Common myeloid progenitor, CD34-positive (primary cell): Measurements from ENCODE around the gene RBMXL2. TPM values are rescaled to one million over a fixed set of nuclear protein-coding genes. Genes with fewer than 3 reads are reported as not detected.

Experiments
- CTCF ChIA-PET: fragments of 350-600 bp; sonication (Branson Sonifier 250); formaldehyde crosslinking; loops from one replicate; lab custom pipeline; 2021; ENCODE audit warnings: antibody characterized with exemption; lab: Charles Lee
- POLR2A ChIA-PET: fragments of 350-600 bp; sonication (Branson Sonifier 250); formaldehyde crosslinking; loops from one replicate; lab custom pipeline; 2021; ENCODE audit warnings: antibody characterized with exemption; lab: Charles Lee
- DNase-seq, 3 donors: peaks; one replicate each; pipeline versions ENCODE4 v3.0.0 to v3.0.0-alpha.2; 2013
- H3K27ac ChIP-seq, 2 experiments: 1 replicate in 1 of 2; 2 replicates in 1 of 2; pipeline ENCODE4 v1.7.0; 2013; ENCODE audit warnings: inconsistent platforms in 2 of 2, low read length in 2 of 2, mild to moderate bottlenecking in 2 of 2, low read depth in 1 of 2, moderate library complexity in 1 of 2; ENCODE audit not compliant: severe bottlenecking in 2 of 2, insufficient read depth in 1 of 2, poor library complexity in 1 of 2
- H3K27me3 ChIP-seq, 5 experiments: replicated peaks in 2 of 5; 1 replicate in 3 of 5; 2 replicates in 2 of 5; pipeline versions ENCODE4 v1.6.1 to v1.7.0; 2013; ENCODE audit warnings: low read length in 4 of 5, mild to moderate bottlenecking in 2 of 5, moderate library complexity in 2 of 5, inconsistent platforms in 1 of 5; ENCODE audit not compliant: insufficient read depth in 5 of 5, control insufficient read depth in 4 of 5
- H3K36me3 ChIP-seq, 4 experiments: 1 replicate in 2 of 4; 2 replicates in 2 of 4; pipeline versions ENCODE4 v1.6.1 to v1.7.0; 2013; ENCODE audit warnings: low read length in 3 of 4, control low read depth in 1 of 4, mild to moderate bottlenecking in 1 of 4; ENCODE audit not compliant: control insufficient read depth in 4 of 4, insufficient read depth in 4 of 4
- H3K4me1 ChIP-seq, 4 experiments: 1 replicate in 3 of 4; 2 replicates in 1 of 4; pipeline versions ENCODE4 v1.6.1 to v1.7.1; 2013; ENCODE audit warnings: low read length in 3 of 4, mild to moderate bottlenecking in 3 of 4, control low read depth in 1 of 4, inconsistent platforms in 1 of 4, moderate library complexity in 1 of 4; ENCODE audit not compliant: control insufficient read depth in 4 of 4, insufficient read depth in 4 of 4; ENCODE audit errors: control extremely low read depth in 1 of 4
- H3K4me3 ChIP-seq, 7 experiments: 1 replicate in 4 of 7; 2 replicates in 3 of 7; pipeline versions ENCODE4 v1.5.1 to v1.7.0; 2013; ENCODE audit warnings: mild to moderate bottlenecking in 7 of 7, low read length in 6 of 7, moderate library complexity in 6 of 7, inconsistent platforms in 2 of 7, low read depth in 2 of 7, control low read depth in 1 of 7; ENCODE audit not compliant: insufficient read depth in 4 of 7, control insufficient read depth in 1 of 7; ENCODE audit errors: extremely low read depth in 1 of 7
- H3K9me3 ChIP-seq, 5 experiments: 1 replicate in 4 of 5; 2 replicates in 1 of 5; pipeline versions ENCODE4 v1.6.1 to v1.7.1; 2013; ENCODE audit warnings: low read length in 4 of 5, mild to moderate bottlenecking in 2 of 5, inconsistent platforms in 1 of 5, low read depth in 1 of 5, moderate library complexity in 1 of 5; ENCODE audit not compliant: control insufficient read depth in 4 of 5, insufficient read depth in 2 of 5; ENCODE audit errors: control extremely low read depth in 1 of 5
- WGBS: methylation state at CpG from one replicate; pipeline ENCODE4 v1.1.5; 2013; ENCODE audit not compliant: insufficient coverage; 5-methylcytosine and 5-hydroxymethylcytosine counted together
- polyA plus RNA-seq: library from polyadenylated mRNA; unstranded; fragments of 120-200 nt; gene quantifications from one replicate; pipeline ENCODE4 v1.2.1, GENCODE V29; 2013

Gene RBMXL2
- not detected for polyA plus RNA-seq

- Histone ChIP-seq H3K9me3 (peaks cover 0 to 14% (median 0%) of the 10 kb centered on the region in 5 experiments), H3K4me3 (no peak within 1 kb of the TSS), H3K27ac (no peak within 1 kb of the TSS), H3K4me1 (no peaks in the 10 kb centered on the region), H3K36me3 (no peaks in the 10 kb centered on the region), H3K27me3 (peaks cover 0 to 42% (median 7%) of the 10 kb centered on the region in 5 experiments)
- POLR2A ChIA-PET, result no interaction called here
- WGBS, result 58% methylated on average over 41 of the region's 45 CpGs
- no peak for DNase-seq
- CTCF ChIA-PET, result no interaction called here
These were observed at the start of gene RBMXL2 for GRCh38 chr11:7088921-7089320. RBMXL2 (plus strand) TSS chr11:7088998; CDS start chr11:7089121, 123 bp downstream.

DNA sequence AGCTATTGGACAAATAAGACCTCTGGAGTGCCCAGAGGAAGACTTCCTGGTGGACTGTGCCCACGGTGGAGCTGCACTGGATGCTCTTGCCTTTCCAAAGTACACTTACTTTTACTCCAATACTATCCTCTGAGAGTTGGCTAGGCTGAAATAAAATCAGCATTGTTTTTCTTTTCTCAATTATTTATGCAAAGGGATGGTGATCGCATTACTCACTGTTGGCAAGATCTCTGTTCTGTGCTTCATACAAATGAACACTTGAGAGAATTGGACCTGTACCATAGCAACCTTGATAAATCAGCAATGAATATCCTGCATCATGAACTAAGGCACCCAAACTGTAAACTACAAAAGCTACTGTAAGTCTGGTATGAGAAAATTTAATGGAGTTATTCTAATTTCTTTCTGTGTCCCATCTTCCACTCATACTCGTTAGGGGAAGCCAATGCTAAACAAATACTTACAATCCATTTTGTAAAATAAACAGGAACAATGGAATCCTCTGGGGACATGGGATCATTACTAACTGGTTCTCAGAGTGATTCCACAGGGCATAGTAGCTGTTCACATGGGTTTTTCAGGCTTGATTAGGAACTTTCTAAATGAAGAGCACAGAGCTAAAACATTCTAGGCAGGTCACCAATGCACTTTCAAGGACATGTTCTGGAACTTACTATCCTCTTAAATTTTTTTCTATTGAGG is 42.2 kb upstream of the RBMXL2 start:
- Histone ChIP-seq H3K27me3 (no peaks in the 10 kb centered on the region), H3K4me3 (no peak overlapping the region), H3K4me1 (no peaks in the 10 kb centered on the region), H3K9me3 (no peaks in the 10 kb centered on the region), H3K36me3 (no peaks in the 10 kb centered on the region), H3K27ac (no peak overlapping the region)
- CTCF ChIA-PET, result interaction anchor here (0.6 to 1.0 kb wide), 2 partner anchors 10 to 51 kb away, joined by 3 read pairs; no protein-coding TSS in a partner anchor
- POLR2A ChIA-PET, result no interaction called here
- WGBS, result 100% methylated on average over 1 of the region's 3 CpGs
- no peak for DNase-seq

GRCh38 chr11:7050191-7050590 is 38.6 kb upstream of the RBMXL2 start:
- Histone ChIP-seq H3K27me3 (no peaks in the 10 kb centered on the region), H3K4me3 (no peak overlapping the region), H3K27ac (no peak overlapping the region), H3K9me3 (no peaks in the 10 kb centered on the region), H3K36me3 (no peaks in the 10 kb centered on the region), H3K4me1 (no peaks in the 10 kb centered on the region)
- no peak for DNase-seq
- WGBS, result 100% methylated on average over 1 of the region's 1 CpG
- CTCF ChIA-PET, result no interaction called here
- POLR2A ChIA-PET, result no interaction called here

DNA sequence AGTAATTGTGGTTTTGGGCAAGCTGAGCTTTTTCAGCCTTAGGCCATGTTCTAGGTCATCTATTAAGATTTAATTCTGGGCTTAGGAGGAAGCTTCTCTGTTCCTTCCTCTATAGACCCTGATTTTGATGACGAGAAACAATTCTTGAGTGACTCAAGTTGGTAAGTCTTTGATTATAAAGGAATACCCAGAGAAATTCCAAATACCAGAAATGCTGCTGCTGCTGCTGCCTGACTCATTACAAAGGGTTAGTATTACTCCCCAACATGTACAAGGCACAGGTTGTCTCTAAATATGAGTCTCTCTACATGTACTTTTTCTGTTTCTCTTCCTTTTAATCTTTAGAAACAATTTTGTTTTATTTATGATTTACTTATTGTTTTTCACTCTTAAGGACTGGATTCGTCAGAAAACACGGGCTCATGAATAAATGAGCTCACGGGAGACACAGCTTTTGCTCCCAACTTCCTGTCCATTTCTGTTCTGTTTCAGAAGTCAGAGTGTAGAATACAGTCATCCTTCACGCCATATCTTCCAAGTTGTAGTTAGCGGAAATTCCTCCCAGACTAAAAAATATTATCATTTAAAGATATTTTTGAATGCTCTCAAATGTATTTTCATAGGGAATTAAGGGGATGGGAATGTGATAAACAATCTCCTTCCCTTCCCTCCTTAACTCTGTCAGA is 31.8 kb upstream of the RBMXL2 start:
- Histone ChIP-seq H3K27me3 (no peaks in the 10 kb centered on the region), H3K27ac (no peak overlapping the region), H3K36me3 (no peaks in the 10 kb centered on the region), H3K9me3 (no peaks in the 10 kb centered on the region), H3K4me1 (no peaks in the 10 kb centered on the region), H3K4me3 (no peak overlapping the region)
- ChIA-PET CTCF (interaction anchor here (1.0 kb wide), 1 partner anchor 11 kb away, joined by 3 read pairs; no protein-coding TSS in a partner anchor), POLR2A (no interaction called here)
- no peak for DNase-seq
- WGBS, result 100% methylated on average over 2 of the region's 6 CpGs

DNA sequence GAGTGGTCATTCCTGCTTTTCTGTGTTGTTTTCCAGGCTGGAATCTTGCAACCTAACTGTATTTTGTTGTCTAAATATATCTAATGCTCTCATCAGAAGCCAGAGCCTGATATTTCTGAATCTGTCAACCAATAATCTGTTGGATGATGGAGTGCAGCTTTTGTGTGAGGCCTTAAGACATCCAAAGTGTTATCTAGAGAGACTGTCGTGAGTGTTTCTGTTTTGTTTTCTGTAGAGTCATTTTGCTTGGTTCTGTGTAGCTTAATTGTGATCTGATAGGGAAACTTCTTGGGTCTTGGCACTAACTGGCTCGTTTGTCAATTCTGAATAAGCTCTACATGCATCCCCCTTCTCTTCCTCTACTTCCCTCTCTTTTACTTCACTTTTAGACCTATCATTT is 31.2 kb upstream of the RBMXL2 start:
- Histone ChIP-seq H3K4me1 (no peaks in the 10 kb centered on the region), H3K36me3 (no peaks in the 10 kb centered on the region), H3K27ac (no peak overlapping the region), H3K27me3 (no peaks in the 10 kb centered on the region), H3K4me3 (no peak overlapping the region), H3K9me3 (no peaks in the 10 kb centered on the region)
- no peak for DNase-seq
- CTCF ChIA-PET, result interaction anchor here (1.0 kb wide), 1 partner anchor 11 kb away, joined by 3 read pairs; no protein-coding TSS in a partner anchor
- 90% methylated on average over 1 of the region's 2 CpGs for WGBS
- POLR2A ChIA-PET, result no interaction called here

GRCh38 chr11:7060868-7061267 is 27.9 kb upstream of the RBMXL2 start:
- no CpG with 5 or more reads among the region's 1 CpG for WGBS
- H3K4me1 ChIP-seq, result no peaks in the 10 kb centered on the region
- no peaks in the 10 kb centered on the region for H3K27me3 ChIP-seq
- H3K36me3 ChIP-seq, result no peaks in the 10 kb centered on the region
- H3K4me3 ChIP-seq, result no peak overlapping the region
- no peaks in the 10 kb centered on the region for H3K9me3 ChIP-seq
- ChIA-PET POLR2A (no interaction called here), CTCF (interaction anchor here (0.8 kb wide), 1 partner anchor 332 kb away, joined by 3 read pairs; no protein-coding TSS in a partner anchor)
- no peak for DNase-seq
- no peak overlapping the region for H3K27ac ChIP-seq

DNA sequence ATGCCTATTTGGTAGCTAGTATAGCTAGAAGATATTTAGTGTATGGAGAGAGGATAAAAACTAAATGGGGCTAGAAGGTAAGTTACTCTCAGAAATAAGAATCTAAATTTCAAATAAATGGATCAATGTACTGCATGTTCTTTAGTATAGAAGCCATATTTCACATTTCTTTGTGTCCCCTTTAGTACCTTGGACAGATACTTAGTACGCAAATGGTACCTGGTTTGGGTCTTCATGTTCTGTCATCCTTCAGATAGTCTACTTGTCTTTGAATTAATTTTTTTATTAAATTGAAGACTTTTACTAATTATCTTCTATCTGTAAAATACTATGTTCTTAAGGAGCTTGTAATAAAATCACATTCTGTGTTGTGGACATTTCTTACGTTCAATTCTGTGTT is 26.3 kb upstream of the RBMXL2 start:
- Histone ChIP-seq H3K9me3 (no peaks in the 10 kb centered on the region), H3K4me3 (no peak overlapping the region), H3K36me3 (no peaks in the 10 kb centered on the region), H3K4me1 (no peaks in the 10 kb centered on the region), H3K27ac (no peak overlapping the region), H3K27me3 (no peaks in the 10 kb centered on the region)
- DNase-seq, result no peak
- ChIA-PET CTCF (no interaction called here), POLR2A (no interaction called here)
- no CpG with 5 or more reads among the region's 2 CpGs for WGBS
